ENCODE results near the gene KLC3. TPM values are rescaled to one million over a fixed set of nuclear protein-coding genes. Genes with fewer than 3 reads are reported as not detected.

Gene KLC3
- total and polyA plus RNA-seq, 2 of the 8 experiments (the other 6 are each of a cell fraction or from before 2014, with no cell fraction given) = 1.3 to 2.8 TPM

GRCh38 chr19:45306518-45307027 is 34.0 kb upstream of the KLC3 start (continued):
- TF ChIP-seq CBX5 (IDR thresholded peaks at IDR 0.05; ENCODE audit: low read depth, low read length) (no peak), RXRA (IDR thresholded peaks at IDR 0.05; ENCODE audit: insufficient read depth, low read depth, low read length) (no peak), TAF1 (IDR thresholded peaks at IDR 0.05; ENCODE audit: low read depth, low read length) (no peak), TBP (IDR thresholded peaks at IDR 0.05; ENCODE audit: low read depth, low read length) (no peak), ASH2L (IDR thresholded peaks at IDR 0.05; ENCODE audit: low read length) (no peak)

Data from H1 (cell line).